ENCODE measurements around the gene PTPRN2. TPM values are rescaled to one million over a fixed set of nuclear protein-coding genes. Genes with fewer than 3 reads are reported as not detected.
"Not testable (repeated sequence)": the region's sequence is repeated elsewhere in the genome, so short reads cannot be mapped to it uniquely, and the experiment has no call there.

Gene PTPRN2
- total RNA-seq, 2 experiments from 2014 or later, result 4.7 to 4.8 TPM

DNA sequence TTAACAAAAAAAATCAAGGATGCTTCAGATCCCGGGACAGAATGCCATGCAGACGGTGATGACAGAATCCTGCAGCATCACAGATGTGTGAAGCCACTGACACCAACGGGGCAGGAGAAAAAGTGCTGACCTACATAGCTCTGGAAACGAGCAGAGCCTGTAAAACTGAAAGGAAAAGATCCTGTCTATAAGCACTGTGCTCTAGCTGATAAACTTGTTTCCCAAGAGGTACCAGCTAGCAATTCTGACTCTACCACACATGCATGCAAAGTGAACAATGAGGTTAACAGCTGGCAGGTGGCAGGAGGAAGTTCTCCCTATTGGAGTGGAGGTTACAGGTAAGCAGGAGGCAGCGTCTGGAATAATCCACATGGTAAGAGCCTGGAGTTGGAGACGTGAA lies 75.6 kb downstream of the PTPRN2 start:
- Mint-ChIP-seq H3K27ac (no peak overlapping the region), H3K9me3 (peaks cover 20% of the 10 kb centered on the region), H3K27me3 (no peaks in the 10 kb centered on the region), H3K4me1 (no peaks in the 10 kb centered on the region), H3K4me3 (no peak overlapping the region), H3K36me3 (ENCODE audit: low read depth) (no peaks in the 10 kb centered on the region)
- POLR2A ChIA-PET, result no interaction called here
- no peak for DNase-seq
- CTCF ChIA-PET, result no interaction called here

DNA sequence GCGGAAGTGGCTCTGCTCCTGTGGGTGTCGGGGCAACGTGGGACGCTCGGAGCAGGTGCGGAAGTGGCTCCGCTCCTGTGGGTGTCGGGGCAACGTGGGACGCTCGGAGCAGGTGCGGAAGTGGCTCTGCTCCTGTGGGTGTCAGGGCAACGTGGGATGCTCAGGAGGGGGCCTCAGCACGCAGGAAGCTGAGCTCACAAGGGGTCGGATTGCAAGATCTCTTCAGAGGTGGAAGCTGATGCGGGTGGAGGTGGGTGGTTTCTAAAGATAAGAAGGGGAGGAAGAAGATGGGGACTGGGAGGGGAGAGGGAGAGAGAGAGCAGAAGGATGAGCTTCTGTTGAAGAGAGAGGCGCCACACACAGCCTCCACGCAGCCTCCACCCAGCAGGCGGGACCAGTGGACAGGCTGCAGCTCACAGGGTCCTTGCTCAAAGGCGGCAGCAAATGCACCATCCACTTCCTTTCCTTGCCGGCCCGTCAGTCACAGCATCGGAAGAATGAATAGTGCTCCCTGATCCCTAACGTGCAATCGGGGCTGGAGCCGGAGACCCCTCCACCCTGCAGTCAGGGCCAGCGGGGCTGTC lies 78.7 kb downstream of the PTPRN2 start:
- Mint-ChIP-seq H3K27ac (no peak overlapping the region), H3K9me3 (peaks cover 28% of the 10 kb centered on the region), H3K4me1 (no peaks in the 10 kb centered on the region), H3K36me3 (ENCODE audit: low read depth) (no peaks in the 10 kb centered on the region), H3K4me3 (no peak overlapping the region), H3K27me3 (no peaks in the 10 kb centered on the region)
- CTCF ChIA-PET, result no interaction called here
- DNase-seq, result no peak
- POLR2A ChIA-PET, result no interaction called here

DNA sequence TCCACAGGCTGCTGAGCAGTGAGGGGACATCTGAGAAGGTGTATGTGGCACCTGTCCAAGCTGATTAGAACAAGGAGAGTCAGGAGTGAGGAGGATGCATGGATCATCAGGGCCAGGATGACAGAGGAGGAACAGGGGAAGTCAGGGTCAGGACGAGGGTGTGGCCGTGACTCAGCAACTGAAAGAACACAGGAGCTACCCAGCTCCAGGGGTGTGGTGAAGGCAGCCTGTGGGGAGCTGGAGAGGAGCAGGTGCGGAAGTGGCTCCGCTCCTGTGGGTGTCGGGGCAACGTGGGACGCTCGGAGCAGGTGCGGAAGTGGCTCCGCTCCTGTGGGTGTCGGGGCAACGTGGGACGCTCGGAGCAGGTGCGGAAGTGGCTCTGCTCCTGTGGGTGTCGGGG lies 79.3 kb downstream of the PTPRN2 start:
- H3K27ac Mint-ChIP-seq; H3K4me3 Mint-ChIP-seq; POLR2A ChIA-PET; CTCF ChIA-PET; DNase-seq; H3K36me3 Mint-ChIP-seq (ENCODE audit: low read depth); H3K4me1 Mint-ChIP-seq; H3K27me3 Mint-ChIP-seq: not testable (repeated sequence)
- peaks cover 28% of the 10 kb centered on the region for H3K9me3 Mint-ChIP-seq

DNA sequence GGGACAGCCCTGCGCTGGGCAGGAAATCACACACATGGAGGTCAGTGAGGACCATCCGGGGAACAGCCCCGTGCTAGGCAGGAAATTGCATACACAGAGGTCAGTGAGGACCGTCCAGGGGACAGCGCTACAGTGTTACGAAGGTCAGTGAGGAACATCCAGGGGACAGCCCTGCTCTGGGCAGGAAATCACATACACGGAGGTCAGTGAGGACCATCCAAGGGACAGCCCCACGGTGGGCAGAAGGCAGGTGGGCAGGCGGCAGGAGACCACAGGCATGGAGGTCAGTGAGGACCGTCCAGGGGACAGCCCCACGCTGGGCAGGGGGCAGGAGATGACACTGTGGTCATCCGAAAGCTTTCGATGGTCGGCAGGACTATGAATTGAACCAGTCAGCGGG lies 79.7 kb downstream of the PTPRN2 start:
- Mint-ChIP-seq H3K27me3 (no peaks in the 10 kb centered on the region), H3K27ac (no peak overlapping the region), H3K36me3 (ENCODE audit: low read depth) (no peaks in the 10 kb centered on the region), H3K4me1 (no peaks in the 10 kb centered on the region), H3K9me3 (peaks cover 28% of the 10 kb centered on the region), H3K4me3 (no peak overlapping the region)
- DNase-seq, result no peak
- CTCF ChIA-PET, result no interaction called here
- POLR2A ChIA-PET, result no interaction called here

DNA sequence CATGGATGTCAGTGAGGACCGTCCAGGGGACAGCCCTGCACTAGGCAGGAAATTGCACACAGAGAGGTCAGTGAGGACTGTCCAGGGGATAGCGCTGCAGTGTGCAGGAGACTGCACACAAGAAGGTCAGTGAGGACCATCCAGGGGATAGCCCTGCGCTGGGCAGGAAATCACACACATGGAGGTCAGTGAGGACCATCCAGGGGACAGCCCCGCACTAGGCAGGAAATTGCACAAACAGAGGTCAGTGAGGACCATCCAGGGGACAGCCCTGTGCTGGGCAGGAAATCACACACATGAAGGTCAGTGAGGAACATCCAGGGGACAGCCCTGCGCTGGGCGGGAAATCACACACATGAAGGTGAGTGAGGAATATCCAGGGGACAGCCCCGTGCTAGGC lies 80.4 kb downstream of the PTPRN2 start:
- DNase-seq; H3K27me3 Mint-ChIP-seq; POLR2A ChIA-PET; CTCF ChIA-PET; H3K4me1 Mint-ChIP-seq; H3K4me3 Mint-ChIP-seq; H3K27ac Mint-ChIP-seq; H3K36me3 Mint-ChIP-seq (ENCODE audit: low read depth): not testable (repeated sequence)
- peaks cover 27% of the 10 kb centered on the region for H3K9me3 Mint-ChIP-seq

DNA sequence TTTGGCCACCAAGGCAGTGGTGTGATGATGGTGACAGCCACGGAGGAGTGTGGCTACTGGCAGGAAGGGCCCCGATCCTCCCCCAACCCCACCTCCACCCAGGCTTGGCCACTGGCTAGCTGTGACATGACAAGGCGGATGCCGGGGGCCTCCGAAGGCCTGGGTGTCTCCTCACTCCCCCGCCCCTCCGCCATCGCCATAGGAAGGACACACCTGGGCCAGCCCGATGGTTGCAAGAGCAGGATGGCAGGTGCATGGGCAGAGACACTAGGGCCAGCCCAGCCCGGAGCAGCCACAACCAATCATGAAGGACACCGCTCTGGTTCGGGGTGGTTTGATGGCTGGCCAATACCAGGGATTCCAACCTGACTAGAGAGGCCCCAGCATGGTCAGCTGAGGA lies 81.0 kb downstream of the PTPRN2 start:
- Mint-ChIP-seq H3K4me1 (no peaks in the 10 kb centered on the region), H3K27me3 (no peaks in the 10 kb centered on the region), H3K4me3 (no peak overlapping the region), H3K36me3 (ENCODE audit: low read depth) (no peaks in the 10 kb centered on the region), H3K27ac (no peak overlapping the region), H3K9me3 (peaks cover 22% of the 10 kb centered on the region)
- CTCF ChIA-PET, result no interaction called here
- DNase-seq, result no peak
- POLR2A ChIA-PET, result no interaction called here

DNA sequence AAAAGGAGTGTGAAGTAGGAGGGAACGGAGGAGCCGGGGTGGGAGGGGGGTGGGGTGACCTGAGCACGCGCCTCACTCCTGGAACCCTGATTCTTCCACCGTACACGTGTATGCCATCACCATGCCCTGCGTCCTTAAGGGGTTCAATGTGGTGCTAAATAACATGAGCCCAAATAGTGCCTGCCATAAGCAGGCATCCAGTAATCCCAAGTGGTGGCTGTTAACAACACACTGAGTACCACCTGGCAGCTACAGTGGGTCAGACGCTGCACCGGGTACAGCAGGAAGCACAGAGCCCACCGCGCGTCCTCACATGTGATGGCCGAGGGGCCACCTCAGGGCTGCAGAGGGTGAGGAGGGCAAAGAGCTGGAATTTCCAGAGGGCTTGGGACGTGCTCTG lies 81.9 kb downstream of the PTPRN2 start:
- ChIA-PET POLR2A (no interaction called here), CTCF (no interaction called here)
- Mint-ChIP-seq H3K27ac (no peak overlapping the region), H3K9me3 (peaks cover 18% of the 10 kb centered on the region), H3K4me3 (no peak overlapping the region), H3K4me1 (no peaks in the 10 kb centered on the region), H3K36me3 (ENCODE audit: low read depth) (no peaks in the 10 kb centered on the region), H3K27me3 (no peaks in the 10 kb centered on the region)
- no peak for DNase-seq

DNA sequence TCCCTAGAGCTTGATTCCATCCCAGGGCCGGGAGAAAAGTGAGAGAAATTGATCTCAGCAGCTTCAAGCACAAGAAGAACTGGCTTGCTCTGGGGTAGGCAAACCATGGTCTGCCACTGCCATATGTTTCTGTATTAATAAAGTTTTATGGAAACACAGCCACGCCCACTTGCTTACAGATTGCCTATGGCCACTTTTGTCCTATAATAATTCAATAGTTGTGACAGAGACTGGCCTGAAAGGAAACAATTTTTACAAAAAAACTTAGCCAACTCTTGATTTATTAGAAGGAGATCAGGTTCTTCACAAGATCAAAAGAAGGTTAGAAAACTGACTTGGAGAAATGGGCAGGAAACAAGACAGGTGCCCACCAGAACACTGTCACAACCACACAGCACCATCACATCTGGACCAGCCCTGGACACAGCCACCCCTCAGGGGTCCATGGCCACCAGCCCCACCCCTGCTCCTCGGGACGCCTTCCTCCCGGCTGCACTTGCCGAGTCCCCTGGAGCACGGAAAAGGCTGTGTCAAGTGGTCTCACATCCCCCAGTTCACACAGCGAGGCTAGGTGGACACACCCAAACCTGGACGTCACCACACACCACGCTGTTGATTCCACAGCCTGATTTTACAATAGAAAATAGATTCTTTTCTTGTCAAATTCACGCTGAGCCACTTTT lies 85.4 kb downstream of the PTPRN2 start:
- Mint-ChIP-seq H3K27ac (no peak overlapping the region), H3K27me3 (no peaks in the 10 kb centered on the region), H3K9me3 (peaks cover 10% of the 10 kb centered on the region), H3K4me1 (no peaks in the 10 kb centered on the region), H3K4me3 (no peak overlapping the region), H3K36me3 (ENCODE audit: low read depth) (no peaks in the 10 kb centered on the region)
- no peak for DNase-seq
- CTCF ChIA-PET, result no interaction called here
- POLR2A ChIA-PET, result no interaction called here

DNA sequence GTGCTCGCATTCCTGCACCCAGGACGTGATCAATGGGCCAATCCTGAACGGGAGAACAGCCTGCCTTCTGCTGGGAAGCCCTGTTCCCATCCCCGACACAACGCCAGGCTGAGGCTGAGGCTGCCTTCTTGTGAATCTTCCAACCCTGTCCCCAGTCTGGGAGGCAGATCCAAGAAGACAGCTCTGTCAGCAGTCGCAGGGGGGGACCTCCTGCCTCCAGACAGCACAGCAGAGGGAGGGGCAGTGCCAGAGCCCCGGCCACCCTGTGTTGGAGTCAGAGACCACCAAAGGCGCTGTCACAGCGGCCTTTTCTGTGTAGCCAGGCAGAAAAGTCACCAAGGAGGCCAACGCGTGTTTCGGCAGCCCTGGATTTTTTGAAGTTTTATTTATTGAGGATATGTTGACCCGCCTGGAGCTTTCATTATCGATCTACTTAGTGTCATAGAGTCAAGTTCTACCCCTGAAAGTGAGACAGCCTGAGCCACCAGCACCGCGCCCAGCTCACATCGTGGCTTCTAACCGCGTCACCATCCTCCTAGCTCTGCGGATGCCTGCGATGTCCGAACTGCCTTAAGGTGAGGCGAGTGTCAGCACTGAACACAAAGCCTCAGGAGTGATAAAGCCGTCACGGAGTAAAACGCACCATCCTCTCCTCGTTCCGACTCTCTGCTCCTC lies 86.1 kb downstream of the PTPRN2 start:
- ChIA-PET POLR2A (interaction anchor here (0.6 kb wide), 1 partner anchor 24 kb away, joined by 3 read pairs; no protein-coding TSS in a partner anchor), CTCF (no interaction called here)
- H3K27ac Mint-ChIP-seq, result no peak overlapping the region
- no peak overlapping the region for H3K4me3 Mint-ChIP-seq
- DNase-seq, result no peak
- H3K36me3 Mint-ChIP-seq (ENCODE audit: low read depth), result no peaks in the 10 kb centered on the region
- peaks cover 4% of the 10 kb centered on the region for H3K9me3 Mint-ChIP-seq
- H3K27me3 Mint-ChIP-seq, result no peaks in the 10 kb centered on the region
- H3K4me1 Mint-ChIP-seq, result no peaks in the 10 kb centered on the region

DNA sequence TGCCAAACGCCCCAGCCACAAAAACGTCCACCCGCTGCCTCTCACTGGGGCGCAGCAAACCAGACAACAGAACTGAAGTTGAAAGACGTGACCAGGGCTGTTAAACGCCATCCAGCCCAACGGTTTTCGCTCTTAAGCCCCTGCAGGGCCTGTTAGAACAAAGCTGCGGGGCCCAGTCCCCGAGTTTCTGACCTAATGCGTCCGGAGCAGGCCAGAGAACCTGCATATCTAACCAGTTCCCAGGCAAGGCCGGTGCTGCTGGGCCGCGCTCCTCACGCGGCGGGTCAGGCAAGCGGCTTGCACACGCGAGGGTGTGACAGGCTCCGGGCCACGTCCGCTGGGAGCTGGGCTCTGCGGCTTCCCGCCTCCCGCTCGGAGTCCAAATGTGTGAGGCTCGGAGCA lies 87.0 kb downstream of the PTPRN2 start:
- CTCF ChIA-PET, result no interaction called here

DNA sequence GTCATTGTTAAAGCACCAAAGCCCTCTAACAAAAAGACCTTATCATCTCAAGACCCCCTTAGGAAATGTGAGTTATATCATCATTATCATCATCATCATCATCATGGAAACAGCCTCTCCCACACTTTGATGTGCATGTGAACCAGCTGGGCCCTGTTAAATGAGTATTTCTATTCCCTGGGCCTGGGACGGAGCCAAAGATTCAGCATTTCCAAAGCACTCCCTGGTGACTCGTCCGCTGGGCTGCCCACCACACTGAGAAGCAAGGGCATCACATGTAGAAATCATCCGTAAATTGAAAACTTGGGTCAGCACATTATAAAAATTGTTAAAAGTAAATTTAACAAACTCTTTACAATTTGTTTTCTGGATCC lies 88.6 kb downstream of the PTPRN2 start:
- Mint-ChIP-seq H3K27me3 (no peaks in the 10 kb centered on the region), H3K9me3 (no peaks in the 10 kb centered on the region), H3K4me1 (no peaks in the 10 kb centered on the region), H3K4me3 (no peak overlapping the region), H3K36me3 (ENCODE audit: low read depth) (no peaks in the 10 kb centered on the region), H3K27ac (no peak overlapping the region)
- POLR2A ChIA-PET, result no interaction called here
- no peak for DNase-seq
- CTCF ChIA-PET, result no interaction called here

More for the DNA sequence above, 87.0 kb downstream of the PTPRN2 start:
- Mint-ChIP-seq H3K4me1 (no peaks in the 10 kb centered on the region), H3K9me3 (peaks cover under 1% of the 10 kb centered on the region), H3K27ac (no peak overlapping the region), H3K4me3 (no peak overlapping the region), H3K27me3 (no peaks in the 10 kb centered on the region), H3K36me3 (ENCODE audit: low read depth) (no peaks in the 10 kb centered on the region)
- no peak for DNase-seq
- POLR2A ChIA-PET, result no interaction called here

DNA sequence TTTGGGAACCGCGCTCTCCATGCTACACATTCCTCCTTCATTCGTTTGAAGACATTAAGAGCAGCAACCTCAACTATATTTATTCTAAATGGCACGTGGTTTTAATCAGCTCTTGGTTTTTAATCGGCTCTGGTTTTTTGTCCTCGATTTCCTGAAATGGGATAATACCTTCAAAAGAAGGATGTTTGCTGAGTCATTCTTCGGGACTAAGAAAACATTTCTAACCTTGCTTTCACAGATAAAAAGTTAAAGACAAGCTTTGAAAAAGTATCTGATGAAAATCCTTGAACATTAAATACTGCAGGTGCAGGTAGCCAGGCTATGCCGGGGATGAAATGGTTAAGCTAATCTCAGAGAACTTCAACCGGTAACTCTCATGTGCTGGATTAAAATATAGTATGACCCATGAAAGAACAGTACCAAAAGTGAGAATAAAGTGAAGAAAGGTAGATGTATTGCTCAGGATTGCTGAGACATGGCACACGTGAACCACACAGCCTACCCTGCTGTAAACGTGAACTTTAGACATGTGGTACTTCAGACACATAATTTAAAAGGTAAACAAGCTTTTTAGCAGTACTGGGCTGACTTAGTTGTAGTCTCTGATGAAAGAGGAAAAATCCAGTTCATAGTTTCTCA lies 89.1 kb downstream of the PTPRN2 start:
- no peaks in the 10 kb centered on the region for H3K4me1 Mint-ChIP-seq
- H3K36me3 Mint-ChIP-seq (ENCODE audit: low read depth), result no peaks in the 10 kb centered on the region
- no peaks in the 10 kb centered on the region for H3K9me3 Mint-ChIP-seq
- no peak overlapping the region for H3K27ac Mint-ChIP-seq
- no peak overlapping the region for H3K4me3 Mint-ChIP-seq
- ChIA-PET POLR2A (no interaction called here), CTCF (no interaction called here)
- H3K27me3 Mint-ChIP-seq, result no peaks in the 10 kb centered on the region
- no peak for DNase-seq

DNA sequence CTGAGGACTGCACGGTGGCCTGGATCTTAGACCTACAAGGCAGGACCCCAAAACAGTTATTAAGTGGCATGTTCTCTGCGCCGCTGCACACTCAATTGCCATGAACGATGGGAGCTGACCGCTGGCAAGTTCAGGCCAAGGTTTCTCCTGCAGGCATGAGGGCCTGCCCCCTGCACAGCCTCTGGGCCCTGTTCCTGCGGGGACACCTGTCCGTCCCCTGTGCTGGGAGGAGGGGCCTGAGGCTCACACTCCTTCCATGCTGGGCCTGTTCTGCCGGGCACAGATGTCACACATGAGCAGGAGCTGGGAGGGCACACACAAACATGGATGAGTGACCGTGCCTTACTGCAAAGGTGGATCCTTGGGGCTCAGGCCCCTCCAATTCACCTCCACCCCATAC lies 90.0 kb downstream of the PTPRN2 start:
- CTCF ChIA-PET, result no interaction called here
- no peak overlapping the region for H3K27ac Mint-ChIP-seq

DNA sequence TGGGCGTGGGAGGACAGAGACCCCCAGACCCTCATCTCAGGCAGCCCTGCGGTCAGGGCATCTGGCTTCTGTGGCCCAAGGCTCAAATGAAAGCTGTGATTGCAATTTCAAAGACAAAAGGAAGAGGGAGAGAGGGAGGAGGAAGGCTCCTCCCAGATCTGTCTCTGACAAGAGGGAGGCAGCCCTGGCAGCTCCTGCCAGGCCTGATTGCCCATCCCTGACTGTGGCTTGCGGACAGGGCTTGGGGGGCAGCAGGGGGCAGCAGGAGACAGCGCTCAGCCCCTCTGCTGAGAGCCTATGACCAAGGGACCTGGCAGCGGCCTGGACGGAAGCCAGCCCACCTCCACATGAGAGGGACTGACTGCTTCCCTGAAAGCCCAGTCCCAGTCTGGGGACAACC lies 91.8 kb downstream of the PTPRN2 start:
- ChIA-PET POLR2A (no interaction called here), CTCF (no interaction called here)
- no peak for DNase-seq
- Mint-ChIP-seq H3K4me1 (no peaks in the 10 kb centered on the region), H3K27ac (no peak overlapping the region), H3K4me3 (no peak overlapping the region), H3K36me3 (ENCODE audit: low read depth) (no peaks in the 10 kb centered on the region), H3K9me3 (no peaks in the 10 kb centered on the region), H3K27me3 (no peaks in the 10 kb centered on the region)

More for the DNA sequence above, 90.0 kb downstream of the PTPRN2 start:
- Mint-ChIP-seq H3K27me3 (no peaks in the 10 kb centered on the region), H3K4me3 (no peak overlapping the region), H3K4me1 (no peaks in the 10 kb centered on the region), H3K36me3 (ENCODE audit: low read depth) (no peaks in the 10 kb centered on the region), H3K9me3 (no peaks in the 10 kb centered on the region)
- DNase-seq, result no peak
- POLR2A ChIA-PET, result no interaction called here
